Endometrium (tissue), 2 donors: ENCODE data around the gene RBM38.

Experiments
- FAIRE-seq: peaks from 2 replicates; lab custom pipeline; 2012; peaks lifted over from hg19 to GRCh38; lab: Jason Lieb, UNC
- donor health status: control.
- donor health status: control.

The RBM38 gene

DNA sequence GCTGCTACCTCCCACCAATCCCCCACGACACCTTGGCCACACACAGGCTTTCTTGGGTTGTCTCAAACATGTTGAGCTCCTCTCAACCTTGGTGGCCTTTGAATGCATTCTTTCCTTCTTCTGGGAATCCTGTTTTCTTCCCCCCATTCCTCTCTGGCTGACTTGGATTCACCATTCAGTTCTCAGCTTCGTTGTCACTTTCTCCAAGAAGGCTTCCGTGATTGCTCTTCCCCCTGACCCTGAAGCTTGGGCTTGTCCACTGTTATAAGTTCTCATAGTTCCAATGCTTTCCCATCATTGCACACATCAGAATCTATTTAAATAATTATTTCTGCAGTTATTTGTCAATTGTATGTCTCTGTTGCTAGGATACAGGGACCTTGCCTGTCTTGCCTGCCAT is 64.2 kb downstream of the RBM38 start:
- no peak for FAIRE-seq

DNA sequence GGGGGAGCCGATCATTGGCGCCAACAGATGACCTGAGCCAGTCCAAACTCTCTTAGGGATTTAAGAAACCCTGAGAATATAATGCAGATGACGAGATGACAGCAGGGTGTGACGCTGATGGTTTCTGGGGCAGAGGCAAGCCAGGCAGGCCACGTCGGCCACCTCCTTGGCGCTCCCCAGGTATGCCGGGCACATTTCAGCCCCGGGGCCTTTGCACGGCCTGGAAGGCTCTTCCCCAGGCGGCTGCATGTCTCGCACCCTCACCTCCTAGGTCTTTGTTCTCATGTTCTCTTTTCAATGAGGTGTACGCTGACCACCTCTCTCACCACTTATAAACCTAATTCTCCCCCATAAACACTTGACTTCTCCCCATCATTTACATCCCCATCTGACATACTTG is 64.9 kb downstream of the RBM38 start:
- no peak for FAIRE-seq

DNA sequence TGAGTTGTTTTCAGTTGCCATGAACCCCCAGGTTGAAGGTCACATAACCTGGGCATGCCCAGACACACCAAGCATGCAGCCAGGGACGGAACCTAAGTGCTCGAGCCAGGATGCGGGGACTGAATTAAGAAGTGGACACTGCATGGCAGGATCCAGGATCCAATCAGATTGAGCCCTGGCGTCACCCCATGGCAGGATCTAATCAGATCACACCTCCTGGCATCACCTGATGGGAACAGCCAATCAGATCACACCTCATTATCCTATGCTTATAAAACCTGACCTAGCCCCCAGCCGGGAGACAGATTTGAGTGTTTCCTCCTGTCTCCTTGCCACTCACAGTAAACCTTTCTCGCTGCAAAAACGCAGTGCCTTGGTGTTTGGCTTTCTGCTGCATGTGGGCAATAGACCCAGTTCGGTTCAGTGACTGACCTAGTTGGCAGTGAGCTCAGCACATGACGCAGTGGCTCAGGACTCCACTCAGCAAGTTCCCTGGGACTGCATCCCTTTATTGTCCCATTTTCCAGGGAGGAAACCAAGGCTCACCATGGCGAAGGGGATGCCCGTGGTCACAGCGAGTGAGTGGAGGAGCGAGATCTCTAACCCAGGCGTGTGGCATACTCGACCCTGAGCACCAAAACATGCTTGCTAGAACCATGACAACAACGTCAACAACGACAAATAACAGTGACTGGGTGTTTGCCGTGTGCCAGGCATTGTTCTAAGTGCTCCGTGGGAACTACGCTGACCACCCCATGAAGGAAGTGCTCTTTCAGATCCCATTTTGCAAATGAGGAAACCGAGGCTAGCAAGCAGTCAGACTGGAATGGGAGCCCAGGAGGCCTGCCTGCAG is 66.3 kb downstream of the RBM38 start:
- no peak for FAIRE-seq

DNA sequence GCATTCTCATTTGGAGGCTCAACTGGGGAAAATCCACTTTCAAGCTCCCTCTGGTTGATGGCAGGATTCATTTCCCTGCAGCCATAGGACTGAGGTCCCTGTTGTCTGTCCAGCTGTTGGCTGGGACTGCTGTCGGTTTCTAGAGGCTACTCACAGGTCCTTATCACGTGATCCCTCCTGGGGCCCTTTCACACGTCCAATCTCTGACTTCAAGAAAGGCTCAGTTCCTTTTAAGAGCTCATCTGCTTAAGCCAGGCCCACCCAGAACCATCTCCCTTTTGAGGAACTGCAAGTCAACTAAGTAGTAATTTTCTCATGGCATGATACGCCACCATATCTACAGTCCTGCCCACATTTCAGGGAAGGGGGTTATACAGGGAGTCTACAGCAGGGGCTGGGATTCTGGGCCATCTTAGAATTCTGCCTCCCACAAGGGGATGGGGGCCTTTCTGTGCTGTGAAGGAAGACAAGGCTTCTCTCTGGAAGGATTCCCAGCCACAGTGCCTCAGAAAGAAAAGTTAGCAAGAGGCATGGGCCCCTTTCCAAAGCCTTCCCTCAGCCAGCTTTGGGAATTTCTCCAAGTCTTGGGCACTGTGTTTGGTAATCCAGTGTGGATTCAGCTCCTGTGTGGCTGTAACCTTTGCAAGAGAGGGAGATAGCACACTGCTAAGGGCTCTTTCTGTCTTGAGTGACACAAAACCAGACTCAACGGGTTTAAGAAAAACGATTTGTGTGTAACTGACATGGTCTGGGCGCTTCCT is 67.4 kb downstream of the RBM38 start:
- FAIRE-seq: no peak
